HG03571 (cell line): ENCODE results near the gene PICK1.
"Not testable (repeated sequence)": the region's sequence is repeated elsewhere in the genome, so short reads cannot be mapped to it uniquely, and the experiment has no call there.

Experiments used
- ATAC-seq: cut with Tn5 transposase; IDR thresholded peaks from one replicate; pipeline ENCODE4 v1.9.1; 2021; ENCODE audit not compliant: unreplicated experiment

PICK1 gene

DNA sequence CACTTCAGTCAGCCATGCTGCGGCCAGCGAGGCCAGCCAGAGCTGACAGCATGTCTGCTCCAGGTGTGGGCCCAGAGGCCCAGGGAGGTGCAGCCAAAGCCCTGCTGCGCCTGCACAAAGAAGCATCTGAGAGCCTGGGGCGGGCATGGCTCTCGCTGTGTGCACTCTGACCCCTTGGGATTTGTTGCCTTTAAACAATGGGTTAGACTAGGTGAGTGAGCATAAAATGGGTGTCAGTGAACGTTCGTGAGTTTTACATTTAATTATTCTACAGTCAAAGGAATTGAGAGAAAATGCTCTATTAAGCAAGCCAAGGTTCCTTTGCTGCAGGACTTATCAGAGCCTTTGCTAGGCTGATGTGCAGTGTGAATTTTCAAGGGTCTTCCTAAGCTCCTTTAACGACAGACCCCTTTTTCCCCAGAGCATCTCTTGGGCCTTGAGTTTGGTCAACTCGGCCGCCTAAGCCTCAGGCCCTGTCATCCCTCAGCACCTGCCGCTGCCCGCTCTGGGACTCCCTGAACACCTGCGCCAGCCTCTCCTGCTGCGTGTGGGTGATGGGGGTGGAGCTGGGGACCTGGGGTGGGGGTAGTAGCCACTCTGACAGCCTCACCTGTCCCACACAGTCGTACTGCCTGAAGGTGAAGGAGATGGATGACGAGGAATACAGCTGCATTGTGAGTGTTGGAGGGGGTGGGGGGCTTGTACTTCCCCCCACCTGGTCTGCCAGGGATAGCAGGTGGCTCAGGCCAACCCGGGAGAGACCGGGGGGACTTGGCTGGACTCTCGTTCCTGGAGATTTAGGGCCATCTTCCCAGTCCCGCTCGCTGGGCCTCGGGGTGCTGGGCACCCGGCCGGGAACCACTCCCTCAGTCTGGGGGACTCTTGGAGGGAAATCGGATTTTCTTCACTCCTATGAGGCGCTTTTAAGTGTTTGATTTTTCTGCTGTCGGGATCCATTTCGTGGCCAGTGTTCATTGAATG, 16.2 kb downstream of the PICK1 start:
- no peak for ATAC-seq

DNA sequence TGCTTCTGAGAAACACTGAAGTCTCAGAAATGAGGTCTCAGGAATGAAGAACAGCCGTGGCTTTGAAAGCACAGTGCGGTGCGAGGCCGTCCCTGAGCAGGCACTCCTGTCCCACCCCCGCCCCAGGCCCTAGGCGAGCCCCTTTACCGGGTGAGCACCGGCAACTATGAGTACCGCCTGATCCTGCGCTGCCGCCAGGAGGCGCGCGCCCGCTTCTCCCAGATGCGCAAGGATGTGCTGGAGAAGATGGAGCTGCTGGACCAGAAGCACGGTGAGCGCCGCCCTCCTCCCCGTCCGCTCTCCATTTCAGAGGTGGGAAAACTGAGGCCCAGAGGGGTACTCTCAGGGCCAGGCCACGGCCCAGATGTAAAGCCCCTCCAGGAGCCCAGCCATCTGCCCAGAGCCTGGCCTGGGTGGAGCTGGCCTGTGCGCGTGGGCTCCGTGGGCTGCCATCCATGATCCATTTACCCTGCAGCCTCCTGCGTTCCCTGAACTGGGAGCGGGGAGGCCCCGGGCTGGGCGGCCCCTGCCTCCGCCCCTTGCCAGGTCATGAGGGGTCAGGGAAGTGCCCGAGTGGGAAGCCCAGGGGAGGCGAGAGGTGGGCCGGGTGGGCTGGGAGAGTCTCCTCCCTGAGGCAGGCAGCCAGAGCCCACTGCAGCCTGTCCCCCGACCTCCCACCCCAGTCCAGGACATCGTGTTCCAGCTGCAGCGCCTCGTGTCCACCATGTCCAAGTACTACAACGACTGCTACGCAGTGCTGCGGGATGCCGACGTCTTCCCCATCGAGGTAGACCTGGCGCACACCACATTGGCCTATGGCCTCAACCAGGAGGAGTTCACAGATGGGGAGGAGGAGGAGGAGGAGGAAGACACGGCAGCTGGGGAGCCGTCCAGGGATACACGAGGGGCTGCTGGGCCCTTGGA, 17.2 kb downstream of the PICK1 start:
- ATAC-seq: no peak

DNA sequence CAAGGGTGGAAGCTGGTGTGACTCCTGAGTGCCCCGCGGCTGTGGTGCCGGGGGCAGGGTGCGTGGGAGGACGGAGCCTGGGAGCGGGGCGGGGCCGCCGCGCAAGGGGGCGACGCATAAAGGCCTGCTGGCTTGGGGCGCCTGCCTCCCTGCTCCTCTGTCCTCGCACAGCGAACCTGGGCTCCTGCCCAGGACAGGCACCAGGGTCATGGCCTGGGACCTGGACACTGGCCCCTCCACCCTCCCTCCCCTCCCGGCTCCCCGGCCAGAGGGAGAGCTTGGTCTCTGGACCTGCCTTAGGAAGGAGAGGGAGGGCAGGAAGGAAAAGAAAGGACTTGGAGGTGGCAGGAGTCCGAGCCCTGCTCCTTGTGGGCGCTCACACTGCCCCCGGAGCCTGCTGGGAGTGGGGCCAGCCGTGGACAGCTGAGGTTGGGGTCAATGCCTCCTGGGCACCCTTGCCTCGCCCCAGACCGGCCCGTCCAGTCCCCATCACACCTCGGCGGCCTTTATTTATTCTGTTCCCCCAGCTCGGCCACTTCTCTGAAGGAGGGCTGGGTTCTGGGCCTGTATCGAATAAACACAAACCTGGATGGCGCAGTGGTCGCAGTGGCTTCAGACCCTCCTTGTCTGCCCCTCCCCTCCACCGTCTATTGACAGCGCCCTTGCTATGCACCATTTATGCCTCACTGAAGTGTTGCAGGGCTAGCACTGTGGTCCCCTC, 18.1 kb downstream of the PICK1 start:
- ATAC-seq: no peak

DNA sequence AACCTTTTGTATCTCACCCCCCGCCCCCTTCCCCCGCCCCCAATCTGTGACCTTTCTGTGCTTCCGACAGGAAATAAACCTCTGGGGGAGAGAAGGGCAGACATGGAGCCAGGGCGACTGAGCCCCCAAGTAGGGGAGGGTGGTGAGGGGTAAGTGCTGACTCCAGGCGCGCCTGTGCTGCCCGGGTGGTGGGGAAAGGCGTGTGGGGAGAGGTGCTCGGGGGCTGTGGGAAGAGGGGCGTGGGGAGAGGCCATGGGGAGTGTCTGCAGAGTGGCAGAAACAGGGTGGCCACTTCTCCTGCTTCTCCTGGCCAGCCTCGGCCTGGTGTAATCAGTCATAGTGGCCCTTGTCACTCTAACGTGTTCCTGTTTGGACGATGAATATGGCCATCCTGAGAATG, 18.8 kb downstream of the PICK1 start:
- ATAC-seq: no peak

DNA sequence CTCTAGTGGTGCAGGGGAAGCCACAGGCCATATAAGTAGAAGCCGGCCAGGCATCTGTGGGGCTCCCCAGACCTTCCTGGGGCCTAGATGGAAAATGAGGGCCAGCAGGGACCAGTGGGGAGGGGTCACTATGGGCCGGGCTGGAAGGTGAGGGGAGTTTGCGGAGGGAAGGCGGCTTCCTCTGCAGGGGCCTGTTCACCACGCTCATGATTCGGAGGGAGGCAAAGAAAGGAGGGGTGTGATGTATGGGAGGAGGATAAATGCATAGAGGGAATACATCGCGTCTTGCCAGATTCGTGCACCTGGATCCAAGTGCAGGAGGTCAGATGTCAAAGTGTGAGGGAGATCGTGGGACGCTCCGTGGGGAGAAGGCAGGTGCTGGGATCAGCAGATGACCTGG, 19.9 kb downstream of the PICK1 start:
- no peak for ATAC-seq

DNA sequence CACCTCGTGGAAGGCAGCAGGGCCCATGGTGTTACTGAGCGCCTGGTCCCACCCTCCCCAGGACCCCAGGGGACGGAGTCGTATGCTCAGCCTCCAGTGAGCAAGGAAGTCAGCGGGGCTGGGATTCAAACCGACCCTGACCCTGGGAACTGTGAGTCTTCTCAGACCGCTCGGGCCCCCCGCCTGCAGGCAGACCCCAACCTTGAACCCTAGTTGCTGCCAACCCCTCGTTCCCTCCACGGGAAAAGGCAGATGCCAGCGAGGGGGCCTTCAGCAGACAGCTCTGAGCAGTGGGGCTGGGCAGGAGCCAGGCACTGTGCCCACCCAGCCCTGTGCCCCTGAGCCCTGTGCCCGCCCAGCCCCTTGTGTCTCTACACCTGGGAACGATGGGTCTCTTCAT, 20.4 kb downstream of the PICK1 start:
- no peak for ATAC-seq

DNA sequence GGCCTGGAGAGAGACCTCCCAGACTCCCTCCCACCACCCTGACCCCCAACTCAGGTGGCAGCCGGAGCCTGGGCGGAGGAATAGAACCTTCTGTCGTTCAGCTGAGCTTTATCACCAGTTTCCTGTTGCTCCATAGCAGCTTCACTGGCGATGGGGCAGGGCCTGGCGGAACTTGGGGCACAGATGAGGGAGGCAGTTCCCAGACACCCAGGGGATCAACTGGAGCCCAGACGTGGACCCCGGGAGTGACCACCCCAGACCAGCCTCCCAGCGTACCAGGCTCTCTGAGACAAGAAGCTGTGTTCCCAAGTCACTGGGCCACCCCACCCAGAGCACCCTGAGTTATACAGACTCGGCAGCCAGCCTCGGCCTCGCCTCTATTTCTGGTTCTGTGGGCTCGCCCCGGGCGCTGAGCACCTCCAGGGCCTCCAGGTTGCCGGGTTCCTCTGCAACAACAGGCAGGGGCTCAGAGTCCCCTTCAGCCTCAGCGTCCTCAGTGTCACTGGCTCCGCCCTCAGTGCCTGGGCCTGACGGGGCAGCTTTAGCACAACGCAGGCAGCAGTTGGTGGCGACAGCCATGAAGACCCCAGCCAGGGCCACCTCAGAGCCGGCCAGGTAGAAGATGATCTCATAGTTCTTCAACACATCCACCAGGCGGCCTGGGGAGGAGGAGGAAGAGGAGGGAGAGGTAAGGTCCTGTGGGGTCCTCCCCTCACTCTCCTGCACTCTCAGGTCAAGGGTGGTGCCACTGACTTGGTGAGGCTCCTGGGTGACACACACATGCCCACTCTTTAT, 21.0 kb downstream of the PICK1 start:
- no peak for ATAC-seq

DNA sequence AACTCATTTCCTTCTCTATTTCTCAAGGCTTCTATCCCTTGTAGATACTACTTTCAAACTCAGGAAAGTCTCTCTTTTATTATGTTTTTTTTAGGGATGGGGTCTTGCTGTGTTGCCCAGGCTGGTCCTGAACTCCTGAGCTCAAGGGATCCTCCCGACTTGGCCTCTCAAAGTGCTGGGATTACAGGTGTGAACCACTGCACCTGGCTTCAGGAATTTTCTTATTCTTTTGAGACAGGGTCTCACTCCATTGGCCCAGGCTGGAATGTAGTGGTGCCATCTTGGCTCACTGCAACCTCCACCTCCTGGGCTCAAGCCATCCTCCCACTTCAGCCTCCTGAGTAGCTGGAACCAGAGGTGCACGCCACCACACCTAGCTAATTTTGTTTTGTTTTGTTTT, 22.0 kb downstream of the PICK1 start:
- ATAC-seq: not testable (repeated sequence)

DNA sequence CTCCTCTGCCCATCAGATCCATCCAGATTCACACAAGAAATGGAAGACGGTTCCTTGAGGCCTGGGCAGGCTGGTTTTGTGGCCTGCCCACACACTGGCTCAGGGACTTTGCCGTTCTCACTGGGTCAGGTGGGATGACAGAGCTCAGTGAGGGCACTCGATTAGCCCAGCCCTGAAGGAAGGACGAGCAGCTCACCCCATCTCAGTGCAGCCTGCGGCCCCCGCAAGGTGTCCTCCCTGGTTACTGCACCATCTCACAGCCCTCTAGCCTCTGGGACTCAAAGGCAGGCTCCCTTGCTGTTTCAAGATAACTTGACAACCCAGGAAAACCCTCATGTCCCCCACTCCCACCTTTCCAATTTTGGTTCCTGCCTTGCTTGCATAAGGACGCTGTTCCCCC, 22.6 kb downstream of the PICK1 start:
- no peak for ATAC-seq

DNA sequence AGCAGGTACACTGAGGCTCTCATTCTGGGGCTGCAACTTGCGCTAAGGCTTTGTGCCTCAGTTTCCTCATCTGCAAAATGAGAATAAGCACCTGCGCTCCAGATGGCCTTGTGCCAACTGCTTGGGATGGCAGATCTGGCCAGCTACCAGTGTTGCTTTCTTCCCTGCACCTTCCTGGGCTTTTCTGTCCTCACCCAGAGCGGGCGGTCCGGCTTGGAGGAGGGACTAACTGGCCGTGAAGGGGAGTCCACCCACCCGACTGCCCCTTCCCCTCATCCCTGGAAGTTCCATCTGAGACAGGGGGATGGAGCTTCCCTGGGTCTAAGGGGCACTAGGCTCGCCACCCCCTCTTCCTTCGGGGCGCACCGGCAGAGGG, 23.3 kb downstream of the PICK1 start:
- no peak for ATAC-seq

DNA sequence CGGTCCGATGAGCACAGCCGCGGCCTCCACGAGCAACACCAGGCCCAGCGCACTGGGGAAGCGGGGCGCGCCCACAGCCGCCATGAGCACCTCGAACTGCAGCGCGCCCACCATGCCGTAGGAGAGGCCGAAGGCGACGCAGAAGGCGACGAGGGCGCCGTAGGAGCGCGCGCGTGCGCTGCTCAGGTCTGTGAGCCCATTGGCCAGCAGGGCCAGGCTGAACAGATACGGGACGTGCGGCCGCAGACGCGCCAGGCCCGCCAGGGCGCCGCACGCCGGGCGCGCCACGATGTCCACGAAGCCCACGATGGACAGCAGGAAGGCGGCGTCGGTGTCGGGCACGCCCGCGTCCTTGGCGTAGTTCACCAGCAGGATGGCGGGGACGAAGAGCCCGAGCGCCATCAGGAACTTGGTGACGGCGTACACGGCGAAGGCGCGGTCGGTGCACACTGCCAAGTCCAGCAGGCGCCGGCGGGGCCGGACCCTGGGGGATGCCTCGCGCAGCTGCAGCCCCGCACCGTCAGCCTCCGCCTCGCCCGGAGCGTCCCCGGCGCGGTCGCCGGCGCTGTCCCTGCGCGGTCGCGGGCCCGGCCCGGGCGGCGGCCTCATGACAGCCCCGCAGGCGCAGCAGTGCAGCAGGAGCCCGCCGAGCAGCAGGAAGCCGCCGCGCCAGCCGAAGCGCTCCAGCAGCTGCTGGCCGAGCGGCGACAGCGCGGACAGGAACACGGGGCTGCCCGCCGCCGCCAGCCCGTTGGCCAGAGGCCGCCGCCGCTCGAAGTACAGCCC, 23.8 kb downstream of the PICK1 start:
- no peak for ATAC-seq

DNA sequence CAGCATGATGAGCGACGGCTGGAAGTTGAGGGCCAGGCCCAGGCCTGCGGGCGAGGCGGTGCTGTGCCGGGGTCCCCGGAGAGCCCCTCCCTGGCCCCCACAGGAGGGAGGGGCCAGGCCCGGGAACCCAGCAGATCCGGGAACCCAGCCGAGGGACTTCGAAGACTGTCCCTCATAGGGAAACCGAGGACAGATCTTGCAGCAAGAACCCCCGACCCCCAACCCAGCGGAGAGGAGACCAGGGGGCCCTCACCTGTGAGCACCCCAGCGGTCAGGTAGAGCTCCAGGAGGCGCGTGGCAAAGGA, 24.4 kb downstream of the PICK1 start:
- ATAC-seq: no peak

DNA sequence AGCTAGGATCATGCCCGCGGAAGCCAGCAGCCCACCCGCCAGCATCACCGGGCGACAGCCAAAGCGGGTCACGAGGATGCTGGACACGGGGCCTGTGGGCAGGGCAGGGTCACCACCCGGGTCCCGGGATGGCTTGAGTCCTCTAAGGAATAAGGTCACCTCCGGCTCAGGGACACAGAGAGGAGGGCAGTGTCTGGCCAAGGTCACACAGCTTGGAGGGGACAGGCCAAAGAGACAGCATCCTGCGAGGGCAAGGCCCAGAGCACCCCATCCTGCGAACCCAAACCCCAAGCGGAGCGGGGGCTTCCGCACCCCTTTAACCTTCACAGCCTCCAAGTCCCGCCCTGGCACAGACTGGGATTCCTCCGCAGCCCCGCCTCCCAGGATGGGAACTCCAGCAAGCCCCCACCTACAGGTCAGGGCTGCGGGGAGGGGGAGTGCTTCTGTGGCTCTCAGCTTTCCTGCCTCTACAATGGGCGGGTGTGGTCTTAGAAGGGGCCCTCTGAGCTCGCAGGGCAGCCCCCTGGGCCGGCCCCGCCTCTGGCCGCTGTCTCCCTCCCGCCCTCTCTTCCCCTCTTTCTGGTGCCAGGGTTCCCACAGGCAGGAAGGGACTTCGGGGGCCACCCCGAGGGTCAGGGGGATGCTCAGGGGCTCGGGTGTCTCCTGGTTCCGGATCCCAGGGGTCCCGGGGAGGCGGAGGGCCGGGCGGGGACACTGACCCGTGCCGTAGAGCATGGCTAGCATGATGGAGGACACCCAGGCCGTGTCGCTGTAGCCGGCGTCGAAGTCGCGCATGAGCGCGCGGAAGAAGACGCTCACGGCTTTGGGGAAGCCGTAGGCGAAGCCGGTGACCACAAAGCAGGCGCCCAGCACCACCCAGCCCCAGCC, 25.0 kb downstream of the PICK1 start:
- no peak for ATAC-seq

DNA sequence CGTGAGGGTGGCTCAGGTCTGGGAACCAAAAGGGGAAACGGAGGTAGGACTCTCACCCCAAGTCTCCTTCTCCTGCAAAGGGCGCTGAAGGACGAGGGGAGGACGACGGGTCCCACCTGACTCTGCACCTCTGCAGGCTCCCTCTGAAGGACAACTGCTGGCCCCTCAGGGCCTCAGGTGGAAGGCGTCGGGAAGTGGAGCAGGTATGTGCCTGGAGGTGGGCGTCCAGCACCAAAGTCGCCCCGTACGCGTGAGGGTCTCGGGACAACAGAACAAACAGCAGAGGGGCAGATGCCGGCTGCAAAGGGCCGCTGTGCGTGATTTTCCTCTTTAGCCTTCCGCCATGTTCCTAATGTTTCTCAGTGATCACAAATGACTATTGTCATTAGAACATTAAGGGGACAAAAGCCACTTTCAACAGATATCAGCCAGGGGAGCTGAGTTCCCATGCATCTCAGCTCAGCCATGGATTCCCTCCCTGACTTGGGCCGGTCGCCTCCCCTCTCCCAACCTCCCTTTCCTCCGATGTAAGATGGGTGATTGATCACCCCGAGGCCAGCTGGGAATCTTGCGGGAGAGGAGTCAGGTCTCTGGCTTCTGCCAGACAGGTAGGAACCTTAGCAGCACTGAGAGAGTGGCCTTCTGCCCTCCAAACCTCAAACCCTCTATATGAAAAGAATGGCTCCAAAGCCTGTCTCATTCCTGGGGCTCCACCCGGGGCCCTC, 25.9 kb downstream of the PICK1 start:
- no peak for ATAC-seq

DNA sequence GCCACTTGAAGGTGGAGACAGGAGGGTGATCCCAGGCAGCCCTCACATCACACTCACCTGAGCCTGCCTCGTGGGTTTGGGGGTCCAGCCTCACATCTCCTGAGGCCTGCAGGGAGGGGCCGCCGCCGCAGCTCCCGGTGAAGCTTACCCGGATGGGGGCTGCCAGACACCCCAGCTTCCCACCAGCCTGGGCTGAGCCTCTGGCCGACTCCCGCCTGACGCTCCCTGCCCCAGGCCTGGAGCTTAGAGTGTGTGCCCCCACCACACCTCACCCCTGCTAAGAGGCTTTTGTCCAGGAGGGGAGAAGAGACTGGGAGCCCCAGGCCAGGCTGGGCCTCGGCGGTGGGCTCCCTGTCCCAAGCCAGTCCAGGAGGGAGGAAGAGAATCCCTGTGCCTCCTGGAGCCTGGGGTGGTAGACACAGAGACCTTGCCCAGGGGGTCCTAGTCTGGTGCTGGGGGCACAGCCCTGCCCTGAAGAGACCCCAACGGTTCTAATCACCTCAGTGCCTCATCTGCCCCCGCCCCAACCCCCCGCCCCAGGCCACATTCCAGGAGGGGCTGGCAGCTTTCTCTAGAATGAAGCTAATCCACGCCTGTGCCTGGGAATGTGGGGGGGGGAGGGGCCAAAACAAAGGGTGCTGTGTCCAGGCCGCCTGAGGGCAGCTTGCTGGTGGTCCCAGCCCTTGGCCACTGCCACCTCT, 26.9 kb downstream of the PICK1 start, which contains the start of gene SLC16A8:
Gene SLC16A8 (minus strand): TSS at position 254 of the 701 bp plus-strand sequence. CDS start 1,311 bp downstream, outside the sequence.
- ATAC-seq: no peak

DNA sequence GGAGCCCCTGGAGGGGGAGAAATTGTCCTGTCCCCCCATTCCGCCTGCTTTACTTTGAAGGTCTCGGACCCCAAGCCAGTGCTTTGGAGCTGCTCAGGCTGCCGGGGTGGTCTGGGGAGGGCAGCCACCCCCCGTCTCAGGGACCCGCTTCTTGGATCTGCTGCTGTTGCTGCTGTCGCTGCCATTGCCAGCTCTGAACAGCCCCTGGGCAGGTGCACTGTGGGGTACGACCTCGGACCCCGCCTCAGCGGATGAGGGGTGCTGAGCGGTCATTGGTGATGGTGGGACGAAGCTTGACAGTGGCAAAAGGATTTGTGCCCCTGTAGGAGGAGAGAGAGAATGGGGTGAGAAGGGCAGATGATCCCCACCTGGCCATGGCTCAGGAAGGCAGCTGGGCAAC, 27.9 kb downstream of the PICK1 start:
- ATAC-seq: no peak

DNA sequence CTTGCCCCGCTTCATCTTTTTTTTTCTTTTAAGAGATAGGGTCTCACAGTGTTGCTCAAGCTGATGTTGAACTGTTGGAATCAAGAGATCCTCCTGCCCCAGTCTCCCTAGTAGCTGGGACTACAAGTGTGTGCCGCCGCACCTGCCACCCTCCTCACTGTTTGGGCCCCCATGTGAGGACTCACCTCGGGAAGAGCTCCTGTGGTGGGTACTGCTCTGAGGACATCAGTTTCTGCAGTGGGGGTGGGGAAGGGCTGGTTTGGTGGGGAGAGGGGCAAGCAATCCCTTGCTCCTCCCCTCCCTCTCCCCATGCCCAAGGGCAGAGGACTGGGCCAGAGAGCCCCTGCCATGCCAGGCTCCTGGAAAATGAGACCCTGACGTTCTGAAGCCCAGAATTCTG, 28.3 kb downstream of the PICK1 start:
- ATAC-seq: no peak
